ENCODE results near the gene ZNF318.
"Not testable (repeated sequence)": the region's sequence is repeated elsewhere in the genome, so short reads cannot be mapped to it uniquely, and the experiment has no call there.

The ZNF318 gene

GRCh38 chr6:43369174-43370002 lies at the start of gene ZNF318:
Gene ZNF318, minus strand, starts transcription at chr6:43369647. Its CDS starts 282 bp downstream, at chr6:43369365.
- DNase-seq = peak; percentile 90 to 97

- no peak for DNase-seq
Observed at GRCh38 chr6:43416935-43417334, 47.5 kb upstream of the ZNF318 start.

- not testable (repeated sequence) for DNase-seq
Observed at GRCh38 chr6:43415275-43415674, 45.8 kb upstream of the ZNF318 start.

GRCh38 chr6:43413002-43413401 lies 43.6 kb upstream of the ZNF318 start:
- DNase-seq = no peak

- DNase-seq = no peak
Observed at GRCh38 chr6:43412541-43412940, 43.1 kb upstream of the ZNF318 start.

- not testable (repeated sequence) for DNase-seq
Observed at GRCh38 chr6:43410776-43411175, 41.3 kb upstream of the ZNF318 start.

- no peak for DNase-seq
Observed at GRCh38 chr6:43408259-43408658, 38.8 kb upstream of the ZNF318 start.

GRCh38 chr6:43407296-43407695 lies 37.8 kb upstream of the ZNF318 start:
- no peak for DNase-seq

- no peak for DNase-seq
Observed at GRCh38 chr6:43405354-43405753, 35.9 kb upstream of the ZNF318 start.

GRCh38 chr6:43402820-43403219 lies 33.4 kb upstream of the ZNF318 start:
- DNase-seq = no peak

- DNase-seq = no peak
Observed at GRCh38 chr6:43401730-43402129, 32.3 kb upstream of the ZNF318 start.

GRCh38 chr6:43399932-43400487 lies 30.6 kb upstream of the ZNF318 start:
- DNase-seq = no peak

- no peak for DNase-seq
Observed at GRCh38 chr6:43396408-43397149, 27.1 kb upstream of the ZNF318 start.

GRCh38 chr6:43395776-43396175 lies 26.3 kb upstream of the ZNF318 start:
- no peak for DNase-seq

- no peak for DNase-seq
Observed at GRCh38 chr6:43394982-43395381, 25.5 kb upstream of the ZNF318 start.

GRCh38 chr6:43393602-43394001 lies 24.2 kb upstream of the ZNF318 start:
- no peak for DNase-seq

- not testable (repeated sequence) for DNase-seq
Observed at GRCh38 chr6:43393133-43393532, 23.7 kb upstream of the ZNF318 start.

- no peak for DNase-seq
Observed at GRCh38 chr6:43391440-43392031, 22.1 kb upstream of the ZNF318 start.

- DNase-seq = not testable (repeated sequence)
Observed at GRCh38 chr6:43390753-43391439, 21.4 kb upstream of the ZNF318 start.

- peak; percentile 23 to 27 for DNase-seq
Observed at GRCh38 chr6:43389730-43390295, 20.4 kb upstream of the ZNF318 start.

GRCh38 chr6:43386492-43386891 lies 17.0 kb upstream of the ZNF318 start:
- no peak for DNase-seq

- DNase-seq = no peak
Observed at GRCh38 chr6:43383021-43383667, 13.7 kb upstream of the ZNF318 start.
